Memory B cell (primary cell): ENCODE results near the gene S100A16.
"Not testable (repeated sequence)": the region's sequence is repeated elsewhere in the genome, so short reads cannot be mapped to it uniquely, and the experiment has no call there.

Source experiments
- ATAC-seq: fragments of 150-1000 bp; cut with Tn5 transposase; 2 replicates; pipeline ENCODE4 v1.10.0; 2021; ENCODE audit warnings: low read depth, mild to moderate bottlenecking, moderate library complexity
- DNase-seq, 2 donors: peaks; one replicate each; pipeline ENCODE4 v3.0.0; 2022; ENCODE audit warnings: low spot score in 2 of 2
- H3K27ac Mint-ChIP-seq: one replicate; pipeline ENCODE4 v1.8.0; 2022; ENCODE audit warnings: mild to moderate bottlenecking, moderate library complexity, mixed read lengths
- H3K27me3 Mint-ChIP-seq: one replicate; pipeline ENCODE4 v1.8.0; 2022; ENCODE audit warnings: mixed read lengths
- H3K36me3 Mint-ChIP-seq: one replicate; pipeline ENCODE4 v1.8.0; 2022; ENCODE audit warnings: mild to moderate bottlenecking, mixed read lengths
- H3K4me1 Mint-ChIP-seq: one replicate; pipeline ENCODE4 v1.8.0; 2022; ENCODE audit warnings: mixed read lengths
- H3K4me3 Mint-ChIP-seq: one replicate; pipeline ENCODE4 v1.8.0; 2022; ENCODE audit warnings: mild to moderate bottlenecking, moderate library complexity, mixed read lengths
- H3K9me3 Mint-ChIP-seq: one replicate; pipeline ENCODE4 v1.8.0; 2022; ENCODE audit warnings: mixed read lengths

S100A16 gene

DNA sequence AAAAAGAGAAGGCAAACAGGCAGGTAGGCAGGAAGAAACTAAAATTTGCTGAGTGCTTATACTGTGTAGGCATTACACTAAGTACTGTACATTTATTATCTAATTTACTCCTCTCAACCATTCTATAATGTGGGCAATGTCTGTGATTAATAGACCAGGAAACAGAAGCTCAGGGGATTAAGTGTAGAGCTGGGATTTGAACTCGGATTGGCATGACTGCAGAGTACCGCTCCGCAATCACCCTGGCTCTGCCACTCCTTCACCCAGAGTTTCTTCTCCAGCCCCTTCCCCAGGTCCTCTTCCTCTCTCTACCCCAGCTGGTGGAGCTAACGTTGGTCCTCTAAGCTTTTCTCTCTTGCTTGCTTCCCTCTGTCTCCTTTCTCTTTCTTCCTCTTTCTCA, 35.8 kb downstream of the S100A16 start:
- Mint-ChIP-seq H3K27ac (no peak overlapping the region), H3K36me3 (no peaks in the 10 kb centered on the region), H3K4me1 (peaks cover 17% of the 10 kb centered on the region), H3K27me3 (peaks cover 8% of the 10 kb centered on the region), H3K4me3 (no peak overlapping the region), H3K9me3 (no peaks in the 10 kb centered on the region)
- DNase-seq (no peak), ATAC-seq (no peak)

DNA sequence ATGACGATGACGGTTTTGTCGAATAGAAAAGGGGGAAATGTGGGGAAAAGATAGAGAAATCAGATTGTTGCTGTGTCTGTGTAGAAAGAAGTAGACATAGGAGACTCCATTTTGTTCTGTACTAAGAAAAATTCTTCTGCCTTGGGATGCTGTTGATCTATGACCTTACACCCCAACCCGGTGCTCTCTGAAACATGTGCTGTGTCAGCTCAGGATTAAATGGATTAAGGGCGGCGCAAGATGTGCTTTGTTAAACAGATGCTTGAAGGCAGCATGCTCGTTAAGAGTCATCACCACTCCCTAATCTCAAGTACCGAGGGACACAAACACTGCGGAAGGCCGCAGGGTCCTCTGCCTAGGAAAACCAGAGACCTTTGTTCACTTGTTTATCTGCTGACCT, 37.4 kb downstream of the S100A16 start:
- DNase-seq, H3K4me3 Mint-ChIP-seq, H3K36me3 Mint-ChIP-seq, ATAC-seq, H3K27me3 Mint-ChIP-seq, H3K27ac Mint-ChIP-seq, H3K9me3 Mint-ChIP-seq: not testable (repeated sequence)
- H3K4me1 Mint-ChIP-seq = peaks cover 17% of the 10 kb centered on the region

DNA sequence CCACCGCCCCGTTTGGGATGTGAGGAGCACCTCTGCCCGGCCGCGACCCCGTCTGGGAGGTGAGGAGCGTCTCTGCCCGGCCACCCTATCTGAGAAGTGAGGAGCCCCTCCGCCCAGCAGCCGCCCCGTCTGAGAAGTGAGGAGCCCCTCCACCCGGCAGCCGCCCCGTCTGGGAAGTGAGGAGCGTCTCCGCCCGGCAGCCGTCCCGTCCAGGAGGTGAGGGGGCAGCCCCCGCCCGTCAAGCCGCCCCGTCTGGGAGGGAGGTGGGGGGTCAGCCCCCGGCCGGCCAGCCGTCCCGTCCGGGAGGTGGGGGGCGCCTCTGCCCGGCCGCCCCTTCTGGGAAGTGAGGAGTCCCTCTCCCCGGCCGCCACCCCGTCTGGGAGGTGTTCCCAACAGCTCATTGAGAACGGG, 37.9 kb downstream of the S100A16 start:
- ATAC-seq, H3K27me3 Mint-ChIP-seq: not testable (repeated sequence)

DNA sequence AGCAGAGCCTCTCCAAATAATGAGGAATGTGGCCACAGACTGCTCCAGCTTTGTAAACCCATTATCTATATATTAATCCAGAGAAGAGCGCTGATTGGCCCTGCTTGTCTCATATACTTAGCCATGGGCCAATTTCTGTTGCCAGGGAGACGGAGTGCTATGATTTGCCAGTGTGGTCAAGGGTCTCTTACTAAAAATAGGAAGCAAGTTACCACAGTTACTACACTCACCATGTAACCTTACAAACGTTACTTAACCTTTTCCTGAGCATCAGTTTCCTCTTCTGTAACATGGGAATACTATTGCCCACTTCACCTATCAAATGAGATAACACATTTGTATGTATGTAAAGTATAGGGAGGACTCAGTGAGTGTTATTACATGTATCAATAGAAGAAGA, 39.6 kb downstream of the S100A16 start:
- H3K9me3 Mint-ChIP-seq = no peaks in the 10 kb centered on the region
- no peak for ATAC-seq
- H3K27ac Mint-ChIP-seq = no peak overlapping the region
- DNase-seq = no peak
- peaks cover 7% of the 10 kb centered on the region for H3K27me3 Mint-ChIP-seq
- H3K36me3 Mint-ChIP-seq = no peaks in the 10 kb centered on the region
- no peak overlapping the region for H3K4me3 Mint-ChIP-seq
- H3K4me1 Mint-ChIP-seq = peaks cover 23% of the 10 kb centered on the region

More for the DNA sequence above, 37.9 kb downstream of the S100A16 start:
- DNase-seq, H3K27ac Mint-ChIP-seq, H3K4me3 Mint-ChIP-seq, H3K36me3 Mint-ChIP-seq, H3K9me3 Mint-ChIP-seq: not testable (repeated sequence)
- peaks cover 17% of the 10 kb centered on the region for H3K4me1 Mint-ChIP-seq

DNA sequence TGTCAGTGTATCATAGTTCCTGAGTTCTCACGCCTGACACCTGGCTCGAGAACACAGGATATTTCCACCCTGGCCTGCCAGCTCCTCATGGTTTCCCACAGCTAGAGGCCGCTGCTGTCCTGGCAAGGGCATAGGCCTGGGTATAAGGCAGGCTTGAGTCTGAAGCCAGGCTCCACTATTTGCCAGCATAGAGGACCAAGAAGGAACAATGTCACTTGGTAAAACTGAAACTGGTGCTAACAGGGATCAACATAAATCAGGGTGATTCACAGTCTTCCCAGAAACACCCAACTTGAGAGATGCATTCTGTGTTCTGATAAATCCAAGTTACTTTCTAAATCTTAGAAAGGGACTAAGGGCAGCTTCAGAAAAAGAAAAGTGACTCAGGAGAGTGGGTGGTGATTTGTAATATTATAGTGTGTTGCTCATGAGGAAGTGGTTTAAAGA, 40.3 kb downstream of the S100A16 start:
- DNase-seq = peak; percentile 61 to 62
- Mint-ChIP-seq H3K36me3 (no peaks in the 10 kb centered on the region), H3K9me3 (no peaks in the 10 kb centered on the region), H3K4me3 (no peak overlapping the region), H3K27me3 (peaks cover 2% of the 10 kb centered on the region), H3K4me1 (peaks cover 24% of the 10 kb centered on the region), H3K27ac (no peak overlapping the region)
- ATAC-seq = peak; percentile 95

DNA sequence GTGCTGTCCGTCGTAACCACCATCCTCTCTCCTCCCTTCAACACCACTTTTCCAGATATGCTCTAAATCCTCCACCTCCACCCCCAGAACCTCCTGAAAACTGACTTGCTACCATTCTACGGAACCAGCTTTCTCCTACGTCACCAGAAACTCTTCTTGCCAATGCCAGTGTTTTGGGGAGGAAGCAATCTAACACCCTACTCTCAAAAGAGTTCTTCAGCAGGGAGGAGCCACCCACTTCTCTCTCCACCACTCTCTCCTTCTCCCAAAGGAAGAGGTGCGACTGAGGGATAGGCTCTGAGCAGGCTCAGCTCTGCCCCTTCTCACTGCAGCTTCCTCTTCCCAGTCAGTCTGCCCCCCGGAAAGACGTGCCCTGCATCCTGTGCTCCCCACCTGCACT, 41.2 kb downstream of the S100A16 start:
- DNase-seq (no peak), ATAC-seq (no peak)
- no peaks in the 10 kb centered on the region for H3K36me3 Mint-ChIP-seq
- H3K9me3 Mint-ChIP-seq = no peaks in the 10 kb centered on the region
- H3K27ac Mint-ChIP-seq = no peak overlapping the region
- H3K27me3 Mint-ChIP-seq = peaks cover 2% of the 10 kb centered on the region
- H3K4me3 Mint-ChIP-seq = no peak overlapping the region
- peaks cover 24% of the 10 kb centered on the region for H3K4me1 Mint-ChIP-seq

DNA sequence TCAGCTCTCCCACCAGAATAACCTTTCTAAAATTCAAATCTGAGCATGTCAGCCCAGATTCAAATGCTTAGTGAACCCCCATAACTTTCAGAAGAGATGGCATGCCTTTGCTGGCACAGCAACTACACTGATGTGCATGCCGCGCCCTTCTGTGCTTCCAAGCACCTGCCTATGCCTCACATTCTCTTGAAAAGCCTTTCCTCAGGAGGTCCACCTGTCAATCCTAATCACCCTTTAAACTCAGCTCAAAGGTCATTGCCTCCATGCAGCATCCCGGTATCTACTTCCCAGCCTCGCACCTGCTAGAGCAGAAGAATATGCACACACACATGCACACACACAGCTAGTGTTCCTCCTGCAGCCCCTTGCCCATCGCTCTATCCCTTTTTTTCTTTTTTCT, 42.1 kb downstream of the S100A16 start:
- H3K9me3 Mint-ChIP-seq = no peaks in the 10 kb centered on the region
- no peak overlapping the region for H3K27ac Mint-ChIP-seq
- H3K36me3 Mint-ChIP-seq = no peaks in the 10 kb centered on the region
- peaks cover 2% of the 10 kb centered on the region for H3K27me3 Mint-ChIP-seq
- DNase-seq (no peak), ATAC-seq (no peak)
- H3K4me3 Mint-ChIP-seq = no peak overlapping the region
- H3K4me1 Mint-ChIP-seq = peaks cover 31% of the 10 kb centered on the region

DNA sequence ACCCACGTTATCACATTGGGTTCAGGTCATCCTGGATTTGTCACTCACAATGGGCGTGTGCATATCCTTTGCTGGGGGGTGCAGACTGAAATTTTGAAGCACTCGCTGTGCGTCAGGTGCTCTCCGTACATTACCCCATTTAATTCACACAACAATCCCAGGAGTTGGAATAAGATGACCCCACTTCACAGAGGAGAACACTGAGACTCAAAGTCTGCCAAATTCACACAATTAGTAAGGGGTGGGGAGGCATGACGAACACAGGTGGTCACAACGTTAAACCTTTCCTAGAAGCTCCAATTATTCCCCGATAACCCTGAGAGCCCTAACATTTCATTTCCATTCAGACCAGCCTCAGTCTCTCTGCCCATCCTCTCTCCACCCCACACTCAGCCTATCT, 43.5 kb downstream of the S100A16 start:
- DNase-seq (no peak), ATAC-seq (no peak)
- Mint-ChIP-seq H3K4me3 (no peak overlapping the region), H3K36me3 (no peaks in the 10 kb centered on the region), H3K27me3 (peaks cover 2% of the 10 kb centered on the region), H3K9me3 (no peaks in the 10 kb centered on the region), H3K27ac (no peak overlapping the region), H3K4me1 (peaks cover 34% of the 10 kb centered on the region)

DNA sequence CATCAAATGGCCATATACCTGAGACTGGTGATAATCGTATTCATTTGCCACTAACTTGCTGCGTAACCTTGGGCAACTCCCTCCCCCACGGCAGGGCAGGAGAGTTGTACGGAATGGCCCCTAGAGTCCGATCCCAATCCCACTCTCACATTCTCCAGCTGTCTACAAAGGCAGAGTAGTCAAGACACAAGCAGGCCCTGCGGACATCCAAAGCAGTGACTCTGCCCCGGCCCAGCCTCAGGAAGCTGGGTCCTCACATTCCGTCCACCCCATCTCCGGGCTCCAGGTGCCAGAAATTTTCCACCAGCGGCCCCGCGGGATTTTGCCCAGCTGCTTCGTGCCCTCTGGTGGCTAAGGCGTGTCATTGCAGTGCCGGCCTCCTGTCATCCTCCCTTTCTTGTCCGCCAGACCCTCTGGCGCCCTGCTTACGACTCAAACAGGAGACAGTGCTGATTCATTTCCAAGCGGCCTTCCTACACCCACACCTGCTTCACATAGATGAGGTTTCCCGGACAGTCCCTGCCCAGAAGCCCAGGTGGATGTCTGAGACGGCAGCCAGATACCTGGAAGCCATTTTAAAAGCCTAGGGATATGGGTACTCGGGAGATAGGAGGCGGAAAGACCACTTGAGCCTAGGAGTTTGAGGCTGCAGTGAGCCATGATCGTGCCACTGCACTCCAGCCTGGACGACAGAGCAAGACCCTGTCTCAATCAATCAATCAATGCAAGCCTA, 44.4 kb downstream of the S100A16 start:
- ATAC-seq (peak; percentile 44), DNase-seq (peak; percentile 74 to 76)
- Mint-ChIP-seq H3K36me3 (no peaks in the 10 kb centered on the region), H3K9me3 (no peaks in the 10 kb centered on the region), H3K27ac (no peak overlapping the region), H3K27me3 (peaks cover 2% of the 10 kb centered on the region), H3K4me1 (peaks cover 34% of the 10 kb centered on the region), H3K4me3 (peak overlapping the region; percentile 70)

DNA sequence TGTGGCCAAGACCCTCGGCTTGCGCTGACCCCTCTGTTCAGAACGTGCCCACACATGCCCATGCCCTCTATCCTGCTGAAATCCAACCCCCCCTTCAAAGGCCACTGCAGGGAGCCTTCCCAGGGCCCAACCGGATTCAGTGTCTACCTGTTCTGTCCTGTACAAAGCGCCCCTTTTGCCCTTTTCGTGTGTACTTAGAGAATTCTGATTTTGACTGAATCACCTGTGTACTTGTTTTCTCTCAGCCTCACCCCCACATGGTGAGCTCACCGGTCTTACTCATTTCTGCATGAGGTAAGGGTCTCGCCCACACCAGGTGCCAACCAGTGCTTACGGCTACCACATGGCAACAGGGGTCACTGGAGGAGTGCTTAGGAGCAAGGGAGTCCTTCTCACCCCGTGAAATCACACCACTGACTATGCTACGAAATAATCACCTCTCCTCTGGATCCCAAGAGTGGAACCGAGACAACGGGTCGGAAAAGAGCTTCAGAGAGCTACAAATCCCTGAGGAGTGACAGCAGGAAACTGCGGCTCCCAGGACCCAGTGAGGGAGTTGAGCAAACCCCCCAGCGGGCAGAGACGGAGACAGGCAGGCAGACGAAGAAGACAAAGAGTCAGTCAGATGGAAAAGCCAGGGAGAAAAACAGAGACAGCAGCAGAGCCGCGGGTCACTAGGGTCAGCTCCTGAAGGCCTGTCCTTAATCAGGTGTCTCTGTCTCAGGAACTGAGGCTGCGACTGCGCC, 45.1 kb downstream of the S100A16 start:
- no peak for DNase-seq
- no peak for ATAC-seq
- Mint-ChIP-seq H3K27ac (no peak overlapping the region), H3K36me3 (no peaks in the 10 kb centered on the region), H3K4me3 (no peak overlapping the region), H3K27me3 (peaks cover 2% of the 10 kb centered on the region), H3K4me1 (peaks cover 28% of the 10 kb centered on the region), H3K9me3 (no peaks in the 10 kb centered on the region)

DNA sequence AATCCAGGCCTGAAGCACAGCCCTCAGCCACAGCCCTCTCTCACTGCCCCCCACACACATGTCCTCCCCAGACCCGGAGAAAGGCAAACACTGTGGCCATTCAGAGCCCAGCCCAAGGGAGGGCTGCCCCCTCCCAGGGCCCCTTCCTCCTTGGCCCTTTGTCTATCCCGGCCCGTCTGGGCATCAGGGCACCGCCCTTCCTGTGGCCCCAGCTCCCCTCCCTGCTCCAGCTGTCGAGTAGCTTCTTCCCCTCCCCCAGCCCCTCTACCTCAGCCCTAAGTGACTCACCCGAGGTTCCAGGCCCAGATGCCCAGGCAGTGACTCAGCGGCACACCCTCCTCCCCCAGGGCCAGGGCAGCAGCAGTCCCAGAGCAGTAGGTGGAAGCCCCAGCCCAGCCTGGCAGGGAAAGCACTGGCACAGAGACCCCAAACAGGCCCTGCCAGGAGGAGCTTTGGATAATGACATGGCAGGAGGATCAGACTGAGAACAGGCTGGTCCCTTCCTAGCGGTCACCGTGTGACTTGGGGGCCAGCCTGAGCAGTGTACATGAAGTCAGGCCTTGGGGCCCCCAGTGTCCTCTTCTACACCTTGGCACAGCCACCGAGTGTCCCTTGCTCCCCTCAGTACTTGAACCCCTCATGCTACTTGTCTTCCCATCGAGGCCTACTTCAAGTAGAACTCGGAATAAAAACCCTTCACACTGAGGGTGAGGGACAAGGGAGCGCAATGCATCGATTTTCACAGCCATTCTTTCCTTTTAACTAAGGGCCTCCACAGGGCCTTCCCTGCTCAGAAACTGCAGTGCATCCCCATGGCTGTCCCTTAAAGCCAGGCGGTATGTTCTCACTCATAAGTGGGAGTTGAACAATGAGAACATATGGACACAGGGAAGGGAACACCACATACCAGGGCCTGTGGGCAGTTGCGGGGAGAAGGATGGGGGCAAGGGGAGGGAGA, 46.2 kb downstream of the S100A16 start:
- no peaks in the 10 kb centered on the region for H3K36me3 Mint-ChIP-seq
- H3K27me3 Mint-ChIP-seq = peaks cover 2% of the 10 kb centered on the region
- no peaks in the 10 kb centered on the region for H3K9me3 Mint-ChIP-seq
- ATAC-seq (peak; percentile 41), DNase-seq (no peak)
- H3K27ac Mint-ChIP-seq = peak overlapping the region; percentile 82
- peak overlapping the region; percentile 30 for H3K4me3 Mint-ChIP-seq
- H3K4me1 Mint-ChIP-seq = peaks cover 25% of the 10 kb centered on the region

DNA sequence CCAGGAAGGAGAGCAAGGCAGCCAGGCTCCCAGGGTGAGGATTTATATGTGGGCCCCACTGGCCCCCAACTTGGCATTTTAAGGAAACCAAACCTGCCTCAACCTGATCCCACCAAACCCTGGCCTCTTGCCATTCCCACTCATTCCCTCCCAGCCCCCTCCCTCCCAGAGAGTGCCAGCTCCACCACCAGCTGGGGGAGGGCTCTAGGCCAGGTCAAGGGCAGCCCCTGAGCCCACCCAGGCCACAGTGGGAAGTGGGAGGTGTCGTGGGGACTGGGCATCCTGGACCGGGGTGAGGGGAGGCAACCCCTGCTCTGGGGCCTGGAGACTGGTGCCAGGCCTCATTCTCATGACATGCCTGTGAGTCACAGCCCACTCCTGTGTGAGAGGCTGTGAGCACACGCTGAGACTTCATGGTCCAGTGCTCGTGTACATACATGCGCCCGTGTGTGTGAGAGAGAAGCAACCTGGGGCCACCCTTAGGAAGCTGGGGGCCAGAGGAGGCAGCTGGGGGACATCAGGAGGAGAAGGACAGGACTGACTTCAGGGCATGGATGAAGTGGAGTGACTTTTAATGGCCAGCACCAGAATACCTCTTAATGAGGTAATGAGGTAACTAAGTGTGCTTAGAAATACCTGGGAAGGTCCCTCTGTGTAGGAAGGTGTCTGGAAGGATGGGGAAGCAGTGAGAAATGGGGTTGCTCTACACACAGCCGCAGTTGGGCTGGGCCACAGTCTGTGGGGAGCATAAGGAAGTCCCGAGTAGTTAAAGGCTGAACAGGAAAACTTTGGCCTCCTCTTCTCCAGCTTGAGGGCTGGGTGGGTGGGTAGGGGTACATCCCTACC, 47.2 kb downstream of the S100A16 start, which contains the start of gene S100A2:
S100A2 (minus strand) TSS at position 316 of the 846 bp plus-strand sequence. CDS start 1,967 bp downstream, outside the sequence.
- DNase-seq (no peak), ATAC-seq (peak; percentile 75)
- H3K9me3 Mint-ChIP-seq = no peaks in the 10 kb centered on the region
- H3K4me1 Mint-ChIP-seq = peaks cover 25% of the 10 kb centered on the region
- H3K27me3 Mint-ChIP-seq = no peaks in the 10 kb centered on the region
- H3K4me3 Mint-ChIP-seq = peak within 1 kb of the TSS; percentile 30
- H3K27ac Mint-ChIP-seq = peak within 1 kb of the TSS; percentile 82
- no peaks in the 10 kb centered on the region for H3K36me3 Mint-ChIP-seq

DNA sequence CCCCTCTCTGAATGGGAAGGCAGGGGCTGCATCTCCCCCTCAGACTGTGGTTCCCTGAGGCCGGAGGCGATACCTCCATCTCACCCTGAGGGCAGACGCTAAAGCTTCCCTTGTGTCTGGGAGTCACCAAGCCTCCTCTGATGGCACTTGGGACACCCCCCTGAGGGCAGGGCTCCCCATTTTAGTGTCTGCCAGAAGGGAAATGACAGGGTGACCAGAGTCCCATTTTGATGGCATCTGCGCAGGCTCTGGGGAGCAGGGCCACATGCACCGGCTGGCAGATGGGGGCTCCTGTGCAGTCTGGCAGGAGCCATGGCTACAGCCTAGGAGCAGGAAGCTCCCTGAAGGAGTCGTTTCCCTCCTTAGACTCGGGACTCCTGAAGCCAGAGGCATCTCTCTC, 48.9 kb downstream of the S100A16 start:
- DNase-seq (no peak), ATAC-seq (no peak)
- Mint-ChIP-seq H3K36me3 (no peaks in the 10 kb centered on the region), H3K27ac (no peak overlapping the region), H3K27me3 (no peaks in the 10 kb centered on the region), H3K4me1 (peaks cover 25% of the 10 kb centered on the region), H3K9me3 (no peaks in the 10 kb centered on the region), H3K4me3 (no peak overlapping the region)
